HepG2 (cell line): ENCODE data around the gene EYA2. TPM values are rescaled to one million over a fixed set of nuclear protein-coding genes. Genes with fewer than 3 reads are reported as not detected.

Experiments
- ATAC-seq: fragments of 200-7000 bp; cut with Tn5 transposase; 3 replicates; pipeline ENCODE4 v1.9.1; 2020; ENCODE audit warnings: mild to moderate bottlenecking, moderate library complexity
- BruUV-seq: library from RNA; stranded (reverse); fragments of 400-500 nt; replicated peaks from 2 replicates; lab custom pipeline; 2021; lab: Mats Ljungman, UMichigan
- CTCF ChIA-PET: fragments of 300-600 bp; formaldehyde crosslinking; extraction: SDS; loops from one replicate; lab custom pipeline; 2021; ENCODE audit warnings: low total read pairs, inconsistent platforms, low intra/inter-chr PET ratio; lab: Yijun Ruan, JAX
- POLR2A ChIA-PET: fragments of 350-600 bp; sonication (Branson Sonifier 250); formaldehyde crosslinking; loops from one replicate; lab custom pipeline; 2020; ENCODE audit warnings: antibody characterized with exemption, inconsistent platforms; lab: Yijun Ruan, JAX
- DNase-seq: peaks from one replicate; pipeline ENCODE4 v3.0.0-alpha.2; 2015; ENCODE audit warnings: low spot score
- FAIRE-seq: peaks from 3 replicates; lab custom pipeline; 2011; peaks lifted over from hg19 to GRCh38; lab: Jason Lieb, UNC
- H2AFZ ChIP-seq: one replicate; pipeline ENCODE4 v1.6.1; 2011; ENCODE audit warnings: low read length, inconsistent platforms
- H3K27ac ChIP-seq: fragments of 300-600 bp; 3 replicates; pipeline ENCODE4 v1.8.0; 2011; ENCODE audit warnings: mixed run types, mild to moderate bottlenecking, mixed read lengths, low read length, inconsistent platforms; ENCODE audit not compliant: insufficient read depth; ENCODE audit errors: extremely low read length
- H3K27me3 ChIP-seq, 2 experiments: fragments of 200-600 bp in 1 of 2; 2 replicates in 1 of 2; 3 replicates in 1 of 2; pipeline versions ENCODE4 v1.6.0 to v1.8.0; 2011; ENCODE audit warnings: low read length in 2 of 2, mild to moderate bottlenecking in 2 of 2, moderate library complexity in 2 of 2, inconsistent platforms in 1 of 2; ENCODE audit not compliant: insufficient read depth in 2 of 2, control insufficient read depth in 1 of 2
- H3K36me3 ChIP-seq, 2 experiments: fragments of 200-600 bp in 1 of 2; replicated peaks in 1 of 2; 2 replicates in 1 of 2; 3 replicates in 1 of 2; pipeline versions ENCODE4 v1.5.1 to v1.8.0; 2011; ENCODE audit warnings: low read length in 2 of 2, inconsistent platforms in 1 of 2; ENCODE audit not compliant: insufficient read depth in 2 of 2, control insufficient read depth in 1 of 2
- H3K4me1 ChIP-seq: 2 replicates; pipeline ENCODE4 v1.5.1; 2012; ENCODE audit warnings: low read length, inconsistent platforms; ENCODE audit not compliant: insufficient read depth
- H3K4me2 ChIP-seq: 2 replicates; pipeline ENCODE4 v1.6.0; 2011; ENCODE audit warnings: low read depth, low read length, inconsistent platforms
- H3K4me3 ChIP-seq, 3 experiments: fragments of 200-600 bp in 1 of 3; sonication (generic), shearing (Covaris generic) in 1 of 3; replicated peaks in 1 of 3; 2 replicates each; pipeline ENCODE4 v1.5.1; 2011 to 2016; ENCODE audit warnings: low read length in 3 of 3, inconsistent platforms in 2 of 3, low read depth in 2 of 3, mild to moderate bottlenecking in 2 of 3, control low read depth in 1 of 3, mixed read lengths in 1 of 3; ENCODE audit not compliant: insufficient read depth in 1 of 3
- H3K79me2 ChIP-seq: one replicate; pipeline ENCODE4 v1.6.1; 2011; ENCODE audit warnings: low read length, inconsistent platforms; ENCODE audit not compliant: insufficient read depth
- H3K9ac ChIP-seq: 2 replicates; pipeline ENCODE4 v1.6.0; 2011; ENCODE audit warnings: mild to moderate bottlenecking, low read depth, low read length, inconsistent platforms; ENCODE audit not compliant: insufficient read depth
- H3K9me3 ChIP-seq: 2 replicates; pipeline ENCODE4 v1.5.1; 2012; ENCODE audit warnings: mild to moderate bottlenecking, low read length
- H4K20me1 ChIP-seq: 2 replicates; pipeline ENCODE4 v1.6.0; 2011; ENCODE audit warnings: inconsistent platforms, mild to moderate bottlenecking, low read length, moderate library complexity; ENCODE audit not compliant: insufficient read depth
- KDM4B ChIP-seq: sonication (generic); formaldehyde crosslinking; IDR thresholded peaks from 2 replicates; pipeline ENCODE4 v1.4.0; 2020; ENCODE audit warnings: missing genetic modification reagents
- SIN3A ChIP-seq: IDR thresholded peaks from 2 replicates; pipeline ENCODE4 v1.6.1; 2011; ENCODE audit warnings: low read depth, mild to moderate bottlenecking, control low read depth, low read length, borderline replicate concordance
- SIN3B ChIP-seq: fragments of 150-350 bp; IDR thresholded peaks from 2 replicates; pipeline ENCODE4 v1.6.1; 2014; ENCODE audit warnings: low read length
- SMAD3 ChIP-seq: sonication (generic); formaldehyde crosslinking; IDR thresholded peaks from 2 replicates; pipeline ENCODE4 v1.4.0; 2020; ENCODE audit warnings: missing genetic modification reagents
- SRSF4 ChIP-seq: fragments of 200-400 bp; formaldehyde crosslinking; IDR thresholded peaks from one replicate; pipeline ENCODE4 v1.6.1; 2018; ENCODE audit warnings: mild to moderate bottlenecking, low read depth, low read length, moderate library complexity; ENCODE audit not compliant: poor library complexity, severe bottlenecking
- TFE3 ChIP-seq: IDR thresholded peaks from 2 replicates; pipeline ENCODE4 v1.6.1; 2016
- TMF1 ChIP-seq: sonication (generic); formaldehyde crosslinking; IDR thresholded peaks from 2 replicates; pipeline ENCODE4 v1.8.1; 2022; ENCODE audit warnings: low read depth, missing genetic modification reagents
- ZFP36L2 ChIP-seq: sonication (generic); formaldehyde crosslinking; IDR thresholded peaks from 2 replicates; pipeline ENCODE4 v1.4.0; 2020; ENCODE audit warnings: missing genetic modification reagents
- ZNF280B ChIP-seq: sonication (generic); formaldehyde crosslinking; IDR thresholded peaks from 2 replicates; pipeline ENCODE4 v1.5.0; 2020; ENCODE audit warnings: missing genetic modification reagents, mild to moderate bottlenecking, borderline replicate concordance
- ZNF7 ChIP-seq: IDR thresholded peaks from 2 replicates; pipeline ENCODE4 v1.6.1; 2016; ENCODE audit warnings: missing biosample characterization, missing genetic modification reagents
- ZNF780A ChIP-seq: sonication (generic); formaldehyde crosslinking; IDR thresholded peaks from 2 replicates; pipeline ENCODE4 v1.8.0; 2022; ENCODE audit warnings: mild to moderate bottlenecking, missing genetic modification reagents, moderate library complexity
- WGBS: methylation state at CpG from one replicate; pipeline ENCODE4 v1.1.6; 2017; ENCODE audit warnings: low lambda C conversion rate; 5-methylcytosine and 5-hydroxymethylcytosine counted together
- in situ Hi-C: cut with HindIII; loops from 2 replicates; pipeline ENCODE4 v1.10.0; 2017; ENCODE audit warnings: low pct_unique_long_range_greater_than_20kb; ENCODE audit not compliant: extremely low pct_ligation_motif_present
- intact Hi-C: fragments of 100-400 bp; cut with micrococcal nuclease; formaldehyde crosslinking; loops from one replicate; pipeline ENCODE4 v1.10.0; 2022; ENCODE audit not compliant: unreplicated experiment
- polyA plus RNA-seq, 8 experiments: library from polyadenylated mRNA; depleted of rRNA in 3 of 8; stranded (reverse) in 7 of 8; unstranded in 1 of 8; fragments of >200 nt; fragmentation: Illumina TruSeq in 4 of 8; extraction: Trizol in 4 of 8; gene quantifications; 2 replicates each; pipeline versions ENCODE4 v1.2.1 to v1.2.3, GENCODE V29; 2011 to 2016; ENCODE audit warnings: low read depth in 4 of 8, missing spikeins in 1 of 8, mixed read lengths in 1 of 8; ENCODE audit not compliant: insufficient read depth in 1 of 8
- total RNA-seq, 5 experiments: library from RNA; depleted of rRNA; stranded (reverse); fragments of >200 nt; fragmentation: Illumina TruSeq; extraction: Trizol; gene quantifications; 2 replicates each; pipeline ENCODE4 v1.2.3, GENCODE V29; 2016; ENCODE audit warnings: low read depth in 1 of 5

The EYA2 gene
- total and polyA plus RNA-seq, 2 of the 13 experiments (the other 11 are each of a cell fraction or from before 2014, with no cell fraction given) = not detected

GRCh38 chr20:47040506-47041125 lies 146.0 kb downstream of the EYA2 start (continued):
- no peak for TF ChIP-seq SRSF4
- TF ChIP-seq, all 625 proteins: peak for 0

GRCh38 chr20:47041396-47041899 lies 146.8 kb downstream of the EYA2 start:
- no peak overlapping the region for H3K4me3 ChIP-seq
- POLR2A ChIA-PET = no interaction called here
- 4% methylated on average over 4 of the region's 4 CpGs for WGBS
- intact Hi-C loops (no loop called here), in situ Hi-C loops (no loop called here)
- no peaks in the 10 kb centered on the region for H3K4me1 ChIP-seq
- H3K27me3 ChIP-seq = peaks cover 2 to 21% of the 10 kb centered on the region in 2 experiments; a peak in 4 of 5 replicates
- BruUV-seq = no TSS peak
- H2AFZ ChIP-seq = no peak overlapping the region
- no peak for DNase-seq
- no peak for TF ChIP-seq TMF1 (CRISPR knock-in tag)
- TF ChIP-seq SIN3B = no peak
- no peak for TF ChIP-seq ZNF7 (CRISPR knock-in tag)
- TF ChIP-seq SIN3A = no peak
- no peak for TF ChIP-seq KDM4B (CRISPR knock-in tag)
- no peak for TF ChIP-seq ZFP36L2 (CRISPR knock-in tag)
- TF ChIP-seq ZNF280B = no peak
- no peak for TF ChIP-seq SMAD3 (CRISPR knock-in tag)
- TF ChIP-seq ZNF780A (CRISPR knock-in tag) = no peak
- no peak for TF ChIP-seq TFE3 (CRISPR knock-in tag)
- H3K27ac ChIP-seq = no peak overlapping the region
- ATAC-seq = no peak
- H3K9ac ChIP-seq = no peak overlapping the region
- no peaks in the 10 kb centered on the region for H3K79me2 ChIP-seq
- no peak overlapping the region for H3K4me2 ChIP-seq
- no peaks in the 10 kb centered on the region for H3K36me3 ChIP-seq
- no peaks in the 10 kb centered on the region for H4K20me1 ChIP-seq
- no peak for FAIRE-seq
- H3K9me3 ChIP-seq = no peaks in the 10 kb centered on the region
- CTCF ChIA-PET = no interaction called here
